OCI-LY7 (cell line): ENCODE data around the gene PC. TPM values are rescaled to one million over a fixed set of nuclear protein-coding genes. Genes with fewer than 3 reads are reported as not detected.

Experiments
- BruUV-seq: library from RNA; stranded (reverse); fragments of 400-500 nt; replicated peaks from 2 replicates; lab custom pipeline; 2021; lab: Mats Ljungman, UMichigan
- CTCF ChIA-PET: fragments of 300-600 bp; sonication (Branson Sonifier 250); formaldehyde crosslinking; loops from one replicate; lab custom pipeline; 2022; ENCODE audit warnings: antibody characterized with exemption; ENCODE audit not compliant: unreplicated experiment; lab: Charles Lee
- POLR2A ChIA-PET: fragments of 300-600 bp; sonication (Branson Sonifier 250); formaldehyde crosslinking; loops from one replicate; lab custom pipeline; 2022; ENCODE audit warnings: antibody characterized with exemption; lab: Charles Lee
- DNase-seq: peaks from one replicate; pipeline ENCODE4 v3.0.0-alpha.2; 2015; ENCODE audit warnings: low spot score
- H2AFZ ChIP-seq: fragments of 200-600 bp; sonication (generic), shearing (Covaris generic); 2 replicates; pipeline ENCODE4 v1.6.1; 2014; ENCODE audit warnings: mild to moderate bottlenecking, antibody characterized with exemption, low read length, moderate library complexity
- H3K27ac ChIP-seq: fragments of 200-600 bp; sonication (generic); 2 replicates; pipeline ENCODE4 v1.5.1; 2014; ENCODE audit warnings: mixed run types, low read depth, mild to moderate bottlenecking, moderate library complexity, low read length, inconsistent platforms; ENCODE audit not compliant: poor library complexity, severe bottlenecking
- H3K36me3 ChIP-seq: fragments of 200-600 bp; sonication (generic); 2 replicates; pipeline ENCODE4 v1.6.1; 2014; ENCODE audit warnings: mild to moderate bottlenecking, antibody characterized with exemption, low read length, moderate library complexity, mixed read lengths; ENCODE audit not compliant: insufficient read depth
- H3K4me1 ChIP-seq: fragments of 200-600 bp; sonication (generic); 2 replicates; pipeline ENCODE4 v1.5.1; 2014; ENCODE audit warnings: mild to moderate bottlenecking, low read length; ENCODE audit not compliant: insufficient read depth, poor library complexity, severe bottlenecking
- H3K4me2 ChIP-seq: fragments of 200-600 bp; sonication (generic); 2 replicates; pipeline ENCODE4 v1.6.1; 2014; ENCODE audit warnings: mild to moderate bottlenecking, low read length
- H3K4me3 ChIP-seq: fragments of 200-600 bp; sonication (generic); 2 replicates; pipeline ENCODE4 v1.5.1; 2014; ENCODE audit warnings: mild to moderate bottlenecking, low read depth, low read length; ENCODE audit not compliant: poor library complexity, severe bottlenecking
- H3K79me2 ChIP-seq: fragments of 200-600 bp; sonication (generic); 2 replicates; pipeline ENCODE4 v1.6.1; 2016; ENCODE audit warnings: low read depth, mild to moderate bottlenecking, low read length, moderate library complexity, mixed read lengths; ENCODE audit not compliant: insufficient read depth
- H3K9me2 ChIP-seq: fragments of 200-600 bp; sonication (generic); 2 replicates; pipeline ENCODE4 v1.6.1; 2016; ENCODE audit warnings: mild to moderate bottlenecking, low read length, mixed read lengths; ENCODE audit not compliant: insufficient read depth
- H3K9me3 ChIP-seq: fragments of 200-600 bp; sonication (generic); 2 replicates; pipeline ENCODE4 v1.6.1; 2014; ENCODE audit warnings: mild to moderate bottlenecking, mixed run types, low read length, mixed read lengths
- H4K20me1 ChIP-seq: fragments of 200-600 bp; sonication (generic); 2 replicates; pipeline ENCODE4 v1.6.1; 2014; ENCODE audit warnings: mild to moderate bottlenecking, antibody characterized with exemption, low read length, moderate library complexity, mixed read lengths; ENCODE audit not compliant: insufficient read depth
- CTCF ChIP-seq: fragments of 200-600 bp; sonication (generic); conservative IDR thresholded peaks from 2 replicates; pipeline ENCODE4 v1.5.1; 2014; ENCODE audit warnings: mild to moderate bottlenecking, antibody characterized with exemption, low read length, moderate library complexity, mixed read lengths
- EZH2phosphoT487 ChIP-seq: fragments of 200-600 bp; sonication (generic); IDR thresholded peaks from 2 replicates; pipeline ENCODE4 v1.6.1; 2018; ENCODE audit warnings: low read depth, borderline replicate concordance, mild to moderate bottlenecking, mixed run types, antibody characterized with exemption, low read length, moderate library complexity, mixed read lengths
- intact Hi-C: fragments of 100-400 bp; cut with micrococcal nuclease; formaldehyde crosslinking; loops from one replicate; pipeline ENCODE4 v1.10.0; 2022; ENCODE audit not compliant: unreplicated experiment
- total RNA-seq, 2 experiments: library from RNA; depleted of rRNA in 1 of 2; stranded (reverse); fragments of >200 nt in 1 of 2; shearing (Covaris generic) in 1 of 2; gene quantifications; 2 replicates each; pipeline ENCODE4 v1.2.3, GENCODE V29; 2014 to 2022

The PC gene
- total RNA-seq, 2 experiments from 2014 or later, result 10.4 to 12.7 TPM

- intact Hi-C loops, result no loop called here
- TF ChIP-seq EZH2phosphoT487, result no peak
- TF ChIP-seq CTCF, result no peak
- Histone ChIP-seq H3K4me1 (no peaks in the 10 kb centered on the region), H3K79me2 (no peaks in the 10 kb centered on the region), H3K9me3 (no peaks in the 10 kb centered on the region), H3K36me3 (no peaks in the 10 kb centered on the region), H4K20me1 (no peaks in the 10 kb centered on the region), H3K27ac (no peak overlapping the region), H2AFZ (no peak overlapping the region), H3K9me2 (no peaks in the 10 kb centered on the region), H3K4me3 (no peak overlapping the region), H3K4me2 (no peak overlapping the region)
- DNase-seq, result no peak
- CTCF ChIA-PET, result no interaction called here
- no TSS peak for BruUV-seq
- POLR2A ChIA-PET, result interaction anchor here (0.7 kb wide), 1 partner anchor 34 kb away, joined by 4 read pairs; no protein-coding TSS in a partner anchor
These were observed 56.2 kb downstream of the PC start for GRCh38 chr11:66901964-66902390.

- H3K9me3 ChIP-seq, result no peaks in the 10 kb centered on the region
- H3K79me2 ChIP-seq, result no peaks in the 10 kb centered on the region
- no peak overlapping the region for H3K4me3 ChIP-seq
- POLR2A ChIA-PET, result no interaction called here
- no peaks in the 10 kb centered on the region for H3K9me2 ChIP-seq
- DNase-seq, result no peak
- CTCF ChIA-PET, result no interaction called here
- no TSS peak for BruUV-seq
- intact Hi-C loops, result no loop called here
- no peaks in the 10 kb centered on the region for H3K36me3 ChIP-seq
- no peaks in the 10 kb centered on the region for H4K20me1 ChIP-seq
- H3K4me1 ChIP-seq, result no peaks in the 10 kb centered on the region
- no peak overlapping the region for H3K4me2 ChIP-seq
- H2AFZ ChIP-seq, result no peak overlapping the region
- no peak for TF ChIP-seq CTCF
- no peak for TF ChIP-seq EZH2phosphoT487
- no peak overlapping the region for H3K27ac ChIP-seq
These were observed 64.0 kb downstream of the PC start for GRCh38 chr11:66894141-66894540.

- Histone ChIP-seq H4K20me1 (no peaks in the 10 kb centered on the region), H3K79me2 (no peaks in the 10 kb centered on the region), H3K9me3 (no peaks in the 10 kb centered on the region), H3K9me2 (no peaks in the 10 kb centered on the region), H3K4me2 (no peak overlapping the region), H2AFZ (no peak overlapping the region), H3K4me3 (no peak overlapping the region), H3K4me1 (no peaks in the 10 kb centered on the region), H3K36me3 (no peaks in the 10 kb centered on the region), H3K27ac (no peak overlapping the region)
- DNase-seq, result no peak
- no peak for TF ChIP-seq EZH2phosphoT487
- TF ChIP-seq CTCF, result no peak
- CTCF ChIA-PET, result no interaction called here
- POLR2A ChIA-PET, result interaction anchor here (0.7 kb wide), 2 partner anchors 460 to 970 kb away, joined by 5 to 7 read pairs; no protein-coding TSS in a partner anchor
- intact Hi-C loops, result no loop called here
- no TSS peak for BruUV-seq
These were observed 65.3 kb downstream of the PC start for GRCh38 chr11:66892911-66893310.
